Measurements from ENCODE around the gene MCOLN1. TPM values are rescaled to one million over a fixed set of nuclear protein-coding genes. Genes with fewer than 3 reads are reported as not detected.

Gene MCOLN1
- total and polyA plus RNA-seq, 2 of the 8 experiments (the other 6 are each of a cell fraction or from before 2014, with no cell fraction given), result 19.1 to 40.0 TPM

DNA sequence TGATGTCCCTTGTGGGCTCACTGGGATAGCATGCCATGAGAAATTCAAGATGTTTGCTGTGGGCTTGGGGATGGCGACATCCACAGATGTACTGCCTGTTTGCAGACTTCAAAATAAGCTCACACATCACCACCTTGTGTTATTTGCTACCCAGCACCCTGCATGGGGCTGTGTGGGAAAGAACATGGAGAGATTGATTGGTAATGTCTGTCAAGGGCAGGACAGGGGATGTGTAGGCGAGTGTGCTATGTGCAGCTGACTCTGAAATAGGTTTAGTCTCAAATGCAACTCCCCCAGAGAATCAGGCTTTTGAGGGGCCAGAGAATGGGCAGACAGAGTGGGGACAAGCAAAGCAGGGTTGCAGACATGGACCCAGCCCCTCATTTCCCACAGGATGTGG is 37.8 kb downstream of the MCOLN1 start:
- peak overlapping the region; percentile 68; the same call in 1 of the 2 replicates for H4K8ac ChIP-seq (ENCODE audit: extremely low read depth, insufficient read depth, low read length)
- ChIA-PET CTCF (ENCODE audit: partially characterized antibody) (interaction anchor here (1.2 to 2.9 kb wide), 4 partner anchors 8 to 63 kb away, joined by 3 to 14 read pairs (median 5); partner anchors contain the start of gene CAMSAP3), POLR2A (ENCODE audit: partially characterized antibody) (interaction anchor here (0.9 to 1.2 kb wide), 2 partner anchors 8 to 9 kb away, joined by 3 to 4 read pairs; no protein-coding TSS in a partner anchor)
- TF ChIP-seq SIX5 (IDR thresholded peaks at IDR 0.05; ENCODE audit: low read depth, low read length), result no peak
- TF ChIP-seq TAF7 (optimal IDR thresholded peaks at IDR 0.05; ENCODE audit: borderline replicate concordance, low read depth, low read length), result no peak
- TF ChIP-seq, protein P1, sequence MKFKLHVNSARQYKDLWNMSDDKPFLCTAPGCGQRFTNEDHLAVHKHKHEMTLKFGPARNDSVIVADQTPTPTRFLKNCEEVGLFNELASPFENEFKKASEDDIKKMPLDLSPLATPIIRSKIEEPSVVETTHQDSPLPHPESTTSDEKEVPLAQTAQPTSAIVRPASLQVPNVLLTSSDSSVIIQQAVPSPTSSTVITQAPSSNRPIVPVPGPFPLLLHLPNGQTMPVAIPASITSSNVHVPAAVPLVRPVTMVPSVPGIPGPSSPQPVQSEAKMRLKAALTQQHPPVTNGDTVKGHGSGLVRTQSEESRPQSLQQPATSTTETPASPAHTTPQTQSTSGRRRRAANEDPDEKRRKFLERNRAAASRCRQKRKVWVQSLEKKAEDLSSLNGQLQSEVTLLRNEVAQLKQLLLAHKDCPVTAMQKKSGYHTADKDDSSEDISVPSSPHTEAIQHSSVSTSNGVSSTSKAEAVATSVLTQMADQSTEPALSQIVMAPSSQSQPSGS (IDR thresholded peaks at IDR 0.05; ENCODE audit: low read length), result no peak
- TF ChIP-seq GTF2F1 (IDR thresholded peaks at IDR 0.05; ENCODE audit: borderline replicate concordance, low read depth, low read length), result no peak
- TF ChIP-seq BRCA1 (IDR thresholded peaks at IDR 0.05; ENCODE audit: low read depth, low read length), result no peak
- no peak for TF ChIP-seq CBX8 (IDR thresholded peaks at IDR 0.05; ENCODE audit: borderline replicate concordance, low read depth, low read length)
- H3K4me1 ChIP-seq (replicated peaks in 1 of 4; ENCODE audit: control insufficient read depth in 3 of 4, insufficient read depth in 4 of 4, low read length in 3 of 4), result peaks cover 0 to 3% (median 1%) of the 10 kb centered on the region in 4 experiments; a peak in 3 of 7 replicates
- H3K23me2 ChIP-seq (ENCODE audit: low read depth, low read length), result no peaks in the 10 kb centered on the region; the same call in 1 of the 2 replicates
- no peak overlapping the region for H3K4me2 ChIP-seq (ENCODE audit: insufficient read depth in 1 of 2, low read depth in 2 of 2, low read length in 2 of 2)
- no peak overlapping the region for H3K56ac ChIP-seq (replicated peaks; ENCODE audit: insufficient read length, low read depth, low read length)
- H3K79me2 ChIP-seq (ENCODE audit: control insufficient read depth in 1 of 2, insufficient read depth in 2 of 2, low read length in 2 of 2), result no peaks in the 10 kb centered on the region
- no peak overlapping the region for H2AK5ac ChIP-seq (ENCODE audit: low read depth, low read length)
- 92% methylated on average over 2 of the region's 2 CpGs; no CpG with 5 or more reads in 1 of the 2 experiments for WGBS, 2 experiments (ENCODE audit: extremely low coverage in 1 of 2, insufficient coverage in 1 of 2, insufficient read length in 1 of 2, insufficient replicate concordance in 2 of 2, low coverage in 1 of 2, low lambda C conversion rate in 2 of 2, missing lambda C conversion rate in 1 of 2)
- no peak overlapping the region for H2BK12ac ChIP-seq (ENCODE audit: low read depth, low read length)
- FAIRE-seq (no peak), DNase-seq (ENCODE audit: low read depth in 1 of 2, low spot score in 2 of 2) (no peak)
- no peak overlapping the region for H2BK15ac ChIP-seq (ENCODE audit: low read length)
- H3K9ac ChIP-seq (replicated peaks in 1 of 4; ENCODE audit: extremely low read depth in 1 of 4, low read depth in 3 of 4, low read length in 3 of 4), result no peak overlapping the region
- H3K23ac ChIP-seq (ENCODE audit: insufficient read length), result no peak overlapping the region
- no peak overlapping the region for H3K4me3 ChIP-seq (ENCODE audit: extremely low read depth in 1 of 4, insufficient read depth in 2 of 4, low read depth in 3 of 4, low read length in 4 of 4)
- H3K27ac ChIP-seq (ENCODE audit: low read depth, low read length), result no peak overlapping the region
- H3K14ac ChIP-seq (ENCODE audit: insufficient read length), result no peak overlapping the region
- no peaks in the 10 kb centered on the region for H3K27me3 ChIP-seq (replicated peaks in 1 of 4; ENCODE audit: control insufficient read depth in 3 of 4, extremely low read depth in 1 of 4, insufficient read depth in 3 of 4, low read length in 3 of 4)
- no peaks in the 10 kb centered on the region for H3K9me3 ChIP-seq (ENCODE audit: insufficient read depth in 2 of 2, low read depth in 1 of 2, low read length in 1 of 2)
- H4K20me1 ChIP-seq (replicated peaks in 1 of 2; ENCODE audit: control insufficient read depth in 1 of 2, insufficient read depth in 2 of 2, low read length in 2 of 2), result peaks cover 0 to 10% of the 10 kb centered on the region in 2 experiments
- H2AFZ ChIP-seq (ENCODE audit: low read length), result no peak overlapping the region
- H3K36me3 ChIP-seq (ENCODE audit: control insufficient read depth in 2 of 4, insufficient read depth in 4 of 4, low read length in 3 of 4), result peaks cover 10 to 26% (median 19%) of the 10 kb centered on the region in 4 experiments
- no peak overlapping the region for H3K18ac ChIP-seq (ENCODE audit: extremely low read depth, low read length)
- H2BK5ac ChIP-seq (ENCODE audit: low read depth, low read length), result no peak overlapping the region
- no peak overlapping the region for H4K91ac ChIP-seq (replicated peaks; ENCODE audit: insufficient read length, low read length)
- no peaks in the 10 kb centered on the region for H3K79me1 ChIP-seq (ENCODE audit: low read depth, low read length)
- no peak overlapping the region for H3K4ac ChIP-seq (replicated peaks; ENCODE audit: insufficient read length, low read depth, low read length)
- no peak overlapping the region for H2BK120ac ChIP-seq (replicated peaks; ENCODE audit: low read depth, low read length)
- no peak overlapping the region for H2BK20ac ChIP-seq (ENCODE audit: low read length)
- H4K5ac ChIP-seq (ENCODE audit: insufficient read length, low read depth, low read length), result no peak overlapping the region
